Stimulated activated CD8-positive, alpha-beta memory T cell treated with anti-CD3 and anti-CD28 coated beads, Interleukin-7, amount 100 ng/mL, for 48 hours (primary cell): Measurements from ENCODE around the gene MRPS23.

Experiments
- DNase-seq, 2 donors: peaks; one replicate each; pipeline ENCODE4 v3.0.0-alpha.2; 2020; ENCODE audit warnings: low read depth in 1 of 2; ENCODE audit errors: extremely low read depth in 1 of 2

Gene MRPS23

DNA sequence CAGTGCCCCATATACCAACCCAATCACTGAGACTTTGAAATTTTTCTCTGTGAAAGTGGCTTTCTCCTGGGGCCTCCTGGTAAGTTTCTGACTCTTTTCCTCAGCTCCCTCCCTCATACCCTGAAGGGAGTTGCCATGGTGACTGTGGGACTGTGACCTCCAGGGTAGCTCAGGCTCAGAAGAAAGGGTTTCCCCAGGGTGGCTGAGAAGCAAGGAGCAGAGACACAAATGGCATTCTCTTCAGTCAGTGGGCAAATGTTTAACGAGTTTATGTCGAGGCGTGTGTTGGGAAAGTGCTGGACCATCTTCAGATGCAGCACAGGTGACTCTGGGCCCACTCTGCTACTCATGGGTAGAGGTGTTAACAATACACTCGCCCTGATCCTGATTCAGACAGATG is 46.8 kb downstream of the MRPS23 start:
- no peak for DNase-seq

DNA sequence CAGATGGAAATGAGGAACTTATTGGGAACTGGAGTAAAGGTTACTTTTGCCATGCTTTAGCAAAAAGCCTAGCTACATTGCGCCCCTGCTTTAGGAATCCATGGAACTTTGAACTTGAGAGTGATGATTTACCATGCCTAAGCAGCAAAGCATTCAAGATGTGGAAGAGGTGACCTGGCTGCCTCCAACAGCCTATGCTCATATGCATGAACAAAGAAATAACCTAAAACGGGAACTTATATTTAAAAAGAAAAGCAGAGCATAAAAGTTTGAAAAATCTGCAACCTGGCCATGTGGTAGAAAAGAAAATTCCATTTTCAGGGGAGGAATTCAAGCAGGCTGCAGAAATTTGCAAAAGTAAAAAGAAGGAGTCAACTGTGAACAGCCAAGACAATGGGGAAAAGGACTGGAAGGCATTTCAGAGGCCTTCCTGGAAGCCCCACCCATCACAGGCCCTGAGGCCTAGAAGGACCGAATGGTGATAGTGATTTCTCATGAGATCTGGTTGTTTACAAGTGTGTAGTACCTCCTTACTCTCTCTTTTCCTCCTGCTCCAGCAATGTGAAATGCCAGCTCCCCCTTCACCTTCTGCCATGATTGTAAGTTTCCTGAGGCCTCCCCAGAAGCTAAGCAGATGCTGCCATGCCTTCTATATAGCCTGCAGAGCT is 48.7 kb downstream of the MRPS23 start:
- DNase-seq: no peak

DNA sequence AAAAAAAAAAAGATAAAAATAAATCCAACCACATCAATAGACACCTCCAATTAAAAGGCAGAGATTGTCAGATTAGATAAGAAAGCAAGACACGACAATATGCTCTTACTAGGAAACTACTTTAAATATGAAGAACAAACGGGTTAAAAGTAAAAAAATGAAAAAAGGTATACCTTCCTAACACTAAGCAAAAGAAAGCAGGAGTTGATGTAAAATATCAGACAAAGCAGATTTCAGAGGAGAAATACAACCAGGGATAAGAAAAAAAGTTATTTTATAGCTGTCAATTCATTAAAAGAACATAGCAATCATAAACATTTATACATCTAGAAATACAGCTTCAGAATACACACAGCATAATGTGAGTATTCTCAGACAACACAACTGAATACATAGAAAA is 55.0 kb downstream of the MRPS23 start:
- no peak for DNase-seq

DNA sequence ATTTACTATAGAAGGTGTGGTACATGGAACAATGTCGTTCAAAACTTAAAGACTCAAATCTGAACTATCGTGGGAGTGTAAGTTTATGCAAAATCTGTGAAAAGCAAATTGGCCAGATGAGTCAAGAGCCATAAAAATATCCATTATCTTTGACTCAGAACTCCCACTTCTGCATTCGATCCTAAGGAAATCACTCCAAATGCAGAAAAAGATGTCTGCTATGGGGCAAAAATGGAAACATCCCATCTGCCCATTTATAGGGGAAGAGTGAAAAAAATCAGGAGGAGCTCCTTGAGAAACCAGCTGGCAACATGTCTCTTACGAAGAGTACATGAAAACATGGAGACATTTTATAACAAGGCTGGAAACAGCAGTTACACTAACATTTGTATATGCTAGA is 61.1 kb downstream of the MRPS23 start:
- no peak for DNase-seq

DNA sequence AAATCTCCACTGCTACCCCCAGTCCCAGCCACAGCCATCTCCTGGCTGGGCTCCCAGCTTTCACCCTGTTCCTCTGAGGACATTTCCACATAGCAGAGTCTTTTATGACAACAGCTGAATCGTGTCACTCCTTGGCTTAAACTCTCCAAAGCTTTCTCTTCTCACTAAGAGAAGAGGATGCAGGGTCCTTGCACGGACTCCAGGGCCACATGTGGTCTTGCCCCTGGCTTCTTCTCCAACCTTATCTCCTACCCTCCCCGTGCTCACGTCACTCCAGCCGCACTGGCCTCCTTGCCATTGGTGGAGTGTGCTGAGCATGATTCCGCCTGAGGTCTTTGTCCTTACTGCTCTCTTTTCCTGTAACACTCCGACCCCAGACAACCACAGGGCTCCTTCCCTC is 64.8 kb downstream of the MRPS23 start:
- DNase-seq: no peak
